Caco-2 (cell line): ENCODE results near the gene ZNF766. TPM values are rescaled to one million over a fixed set of nuclear protein-coding genes. Genes with fewer than 3 reads are reported as not detected.
"Not testable (repeated sequence)": the region's sequence is repeated elsewhere in the genome, so short reads cannot be mapped to it uniquely, and the experiment has no call there.

Experiments used
- BruUV-seq: library from RNA; stranded (reverse); fragments of 400-500 nt; replicated peaks from 2 replicates; lab custom pipeline; 2021; lab: Mats Ljungman, UMichigan
- CTCF ChIA-PET: fragments of 300-600 bp; sonication (Branson Sonifier 250); formaldehyde crosslinking; loops from one replicate; lab custom pipeline; 2022; ENCODE audit warnings: antibody characterized with exemption; lab: Charles Lee
- POLR2A ChIA-PET: fragments of 300-600 bp; sonication (Branson Sonifier 250); formaldehyde crosslinking; loops from one replicate; lab custom pipeline; 2022; ENCODE audit warnings: antibody characterized with exemption; lab: Charles Lee
- DNase-seq, 2 experiments: peaks; one replicate each; pipeline versions ENCODE4 v3.0.0 to v3.0.0-alpha.2; 2020 to 2022
- H3K27me3 ChIP-seq: replicated peaks from 2 replicates; pipeline ENCODE4 v1.6.0; 2011; ENCODE audit warnings: low read length; ENCODE audit not compliant: control insufficient read depth, insufficient read depth
- H3K36me3 ChIP-seq: 2 replicates; pipeline ENCODE4 v1.5.1; 2011; ENCODE audit warnings: low read length; ENCODE audit not compliant: control insufficient read depth, insufficient read depth
- H3K4me1 ChIP-seq: fragments of 250-450 bp; sonication (Bioruptor Pico); 2 replicates; pipeline ENCODE4 v1.5.1; 2020; ENCODE audit warnings: mild to moderate bottlenecking
- H3K4me3 ChIP-seq: 2 replicates; pipeline ENCODE4 v1.5.1; 2011; ENCODE audit warnings: low read depth, mild to moderate bottlenecking, control low read depth, low read length
- H3K9me3 ChIP-seq: fragments of 250-450 bp; sonication (Bioruptor Pico); 2 replicates; pipeline ENCODE4 v1.5.1; 2020; ENCODE audit warnings: mild to moderate bottlenecking, moderate library complexity
- H3K27ac Mint-ChIP-seq: one replicate; pipeline ENCODE4 v1.8.0; 2022; ENCODE audit warnings: mixed read lengths; ENCODE audit not compliant: unreplicated experiment
- H3K27me3 Mint-ChIP-seq: one replicate; pipeline ENCODE4 v1.8.0; 2022; ENCODE audit warnings: mixed read lengths; ENCODE audit not compliant: insufficient read depth, unreplicated experiment
- H3K36me3 Mint-ChIP-seq: one replicate; pipeline ENCODE4 v1.8.0; 2022; ENCODE audit warnings: mild to moderate bottlenecking, mixed read lengths; ENCODE audit not compliant: insufficient read depth, unreplicated experiment
- H3K4me1 Mint-ChIP-seq: one replicate; pipeline ENCODE4 v1.8.0; 2022; ENCODE audit warnings: low read depth, mixed read lengths; ENCODE audit not compliant: unreplicated experiment
- H3K4me3 Mint-ChIP-seq: one replicate; pipeline ENCODE4 v1.8.0; 2022; ENCODE audit warnings: mild to moderate bottlenecking, moderate library complexity, mixed read lengths; ENCODE audit not compliant: unreplicated experiment
- H3K9me3 Mint-ChIP-seq: one replicate; pipeline ENCODE4 v1.8.0; 2022; ENCODE audit warnings: mixed read lengths; ENCODE audit not compliant: unreplicated experiment
- intact Hi-C: fragments of 100-400 bp; cut with micrococcal nuclease; formaldehyde crosslinking; loops from one replicate; pipeline ENCODE4 v1.10.0; 2022; ENCODE audit not compliant: unreplicated experiment
- total RNA-seq: library from RNA; stranded (reverse); gene quantifications from 2 replicates; pipeline ENCODE4 v1.2.3, GENCODE V29; 2022
- TF ChIP-seq, protein P1 (sequence below), 2 experiments: fragments of 200-600 bp in 1 of 2; IDR thresholded peaks; 1 replicate in 1 of 2; 2 replicates in 1 of 2; pipeline versions ENCODE4 v1.5.1 to v1.8.0; 2011 to 2022; ENCODE audit warnings: antibody characterized with exemption in 1 of 2, control low read depth in 1 of 2, inconsistent platforms in 1 of 2, low read depth in 1 of 2, low read length in 1 of 2, mild to moderate bottlenecking in 1 of 2, moderate library complexity in 1 of 2; ENCODE audit not compliant: insufficient read depth in 1 of 2, severe bottlenecking in 1 of 2, unreplicated experiment in 1 of 2

The ZNF766 gene
- total RNA-seq, 1 experiment from 2014 or later: 12.1 TPM

DNA sequence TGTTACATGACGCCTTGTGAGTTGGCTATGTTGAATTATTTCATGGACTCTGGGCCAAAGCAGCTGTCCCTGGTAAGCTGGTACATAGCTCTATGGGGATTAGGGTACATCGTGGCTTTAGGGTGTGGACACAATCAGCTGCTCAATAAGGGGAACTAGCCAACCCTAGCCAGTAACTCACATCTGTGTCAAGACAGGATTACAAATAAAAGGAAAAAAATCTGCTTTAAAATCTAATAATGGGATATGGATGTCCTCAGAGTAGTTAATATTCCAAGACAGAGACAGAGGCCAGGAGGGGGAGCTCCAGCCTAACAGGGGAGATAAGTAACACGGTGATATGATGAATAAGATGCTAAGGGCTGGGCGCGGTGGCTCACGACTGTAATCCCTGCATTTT is 21.1 kb upstream of the ZNF766 start:
- no peaks in the 10 kb centered on the region for H3K27me3 Mint-ChIP-seq
- TF ChIP-seq, protein P1, sequence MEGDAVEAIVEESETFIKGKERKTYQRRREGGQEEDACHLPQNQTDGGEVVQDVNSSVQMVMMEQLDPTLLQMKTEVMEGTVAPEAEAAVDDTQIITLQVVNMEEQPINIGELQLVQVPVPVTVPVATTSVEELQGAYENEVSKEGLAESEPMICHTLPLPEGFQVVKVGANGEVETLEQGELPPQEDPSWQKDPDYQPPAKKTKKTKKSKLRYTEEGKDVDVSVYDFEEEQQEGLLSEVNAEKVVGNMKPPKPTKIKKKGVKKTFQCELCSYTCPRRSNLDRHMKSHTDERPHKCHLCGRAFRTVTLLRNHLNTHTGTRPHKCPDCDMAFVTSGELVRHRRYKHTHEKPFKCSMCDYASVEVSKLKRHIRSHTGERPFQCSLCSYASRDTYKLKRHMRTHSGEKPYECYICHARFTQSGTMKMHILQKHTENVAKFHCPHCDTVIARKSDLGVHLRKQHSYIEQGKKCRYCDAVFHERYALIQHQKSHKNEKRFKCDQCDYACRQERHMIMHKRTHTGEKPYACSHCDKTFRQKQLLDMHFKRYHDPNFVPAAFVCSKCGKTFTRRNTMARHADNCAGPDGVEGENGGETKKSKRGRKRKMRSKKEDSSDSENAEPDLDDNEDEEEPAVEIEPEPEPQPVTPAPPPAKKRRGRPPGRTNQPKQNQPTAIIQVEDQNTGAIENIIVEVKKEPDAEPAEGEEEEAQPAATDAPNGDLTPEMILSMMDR (IDR thresholded peaks at IDR 0.05; ENCODE audit: insufficient read depth in 1 of 2, low read depth in 1 of 2, low read length in 1 of 2, severe bottlenecking in 1 of 2, unreplicated experiment in 1 of 2): peak; percentile 10 to 15
- peak; percentile 32 to 42 for DNase-seq
- Histone ChIP-seq H3K4me1 (no peaks in the 10 kb centered on the region), H3K4me3 (no peak overlapping the region), H3K27me3 (no peaks in the 10 kb centered on the region), H3K9me3 (peaks cover 20% of the 10 kb centered on the region; the same call in 1 of the 2 replicates), H3K36me3 (no peaks in the 10 kb centered on the region)
- intact Hi-C loops: loop anchor here (10.0 kb wide), 1 partner anchor 497 kb away; no protein-coding TSS in a partner anchor
- ChIA-PET POLR2A (no interaction called here), CTCF (interaction anchor here (0.8 kb wide), 1 partner anchor 19 kb away, joined by 3 read pairs; no protein-coding TSS in a partner anchor)
- BruUV-seq: no TSS peak
- no peaks in the 10 kb centered on the region for H3K36me3 Mint-ChIP-seq
- no peaks in the 10 kb centered on the region for H3K4me1 Mint-ChIP-seq
- peaks cover 13% of the 10 kb centered on the region for H3K9me3 Mint-ChIP-seq
- no peak overlapping the region for H3K27ac Mint-ChIP-seq
- H3K4me3 Mint-ChIP-seq: no peak overlapping the region

DNA sequence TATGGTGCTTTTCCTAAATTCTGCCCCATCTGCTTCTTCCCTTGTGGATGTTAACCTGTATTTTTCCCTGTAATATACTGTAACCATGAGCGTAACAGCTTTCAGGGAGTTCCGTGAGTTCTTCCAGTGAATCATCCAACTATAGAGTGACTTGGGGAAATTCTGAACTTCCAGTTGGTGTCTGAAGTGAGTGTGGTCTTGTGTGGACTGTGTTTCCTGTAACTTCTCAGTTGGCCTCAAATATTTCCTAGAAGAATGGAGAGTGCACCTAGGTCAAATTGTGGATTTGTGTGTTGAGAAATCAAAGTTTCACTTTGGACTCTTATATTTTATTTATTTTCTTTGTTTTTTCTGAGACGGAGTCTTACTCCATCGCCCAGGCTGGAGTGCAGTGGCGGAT is 11.0 kb upstream of the ZNF766 start:
- no peaks in the 10 kb centered on the region for H3K36me3 ChIP-seq
- no peak overlapping the region for H3K4me3 ChIP-seq
- ChIA-PET POLR2A (no interaction called here), CTCF (no interaction called here)
- no peak for DNase-seq
- no peaks in the 10 kb centered on the region for H3K27me3 Mint-ChIP-seq
- TF ChIP-seq, protein P1 (IDR thresholded peaks at IDR 0.05; ENCODE audit: insufficient read depth in 1 of 2, low read depth in 1 of 2, low read length in 1 of 2, severe bottlenecking in 1 of 2, unreplicated experiment in 1 of 2): no peak
- H3K4me3 Mint-ChIP-seq: no peak overlapping the region
- peaks cover 11% of the 10 kb centered on the region; the same call in 1 of the 2 replicates for H3K9me3 ChIP-seq
- peaks cover 13% of the 10 kb centered on the region for H3K9me3 Mint-ChIP-seq
- H3K27me3 ChIP-seq: no peaks in the 10 kb centered on the region
- no peaks in the 10 kb centered on the region for H3K36me3 Mint-ChIP-seq
- intact Hi-C loops: no loop called here
- no peak overlapping the region for H3K27ac Mint-ChIP-seq
- H3K4me1 Mint-ChIP-seq: no peaks in the 10 kb centered on the region
- no peaks in the 10 kb centered on the region for H3K4me1 ChIP-seq
- BruUV-seq: no TSS peak

DNA sequence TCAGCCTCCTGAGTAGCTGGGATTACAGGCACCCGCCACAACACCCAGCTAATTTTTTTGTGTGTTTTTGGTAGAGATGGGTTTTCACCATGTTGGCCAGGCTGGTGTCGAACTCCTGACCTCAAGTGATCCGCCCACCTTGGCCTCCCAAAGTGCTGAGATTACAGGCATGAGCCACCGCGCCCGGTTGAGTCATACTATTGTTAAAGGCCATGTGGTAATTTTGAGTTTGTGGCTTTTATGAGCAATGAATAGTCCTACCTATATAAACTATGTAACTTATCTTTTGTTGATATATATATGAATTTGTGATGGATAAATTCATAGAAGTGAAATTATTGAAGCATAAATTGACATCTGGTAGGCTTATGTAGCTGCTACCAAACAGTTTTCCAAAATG is 3.8 kb upstream of the ZNF766 start:
- H3K4me1 ChIP-seq, H3K4me3 Mint-ChIP-seq, intact Hi-C loops, H3K27ac Mint-ChIP-seq, H3K36me3 ChIP-seq, H3K9me3 Mint-ChIP-seq, BruUV-seq, POLR2A ChIA-PET, H3K9me3 ChIP-seq, H3K4me3 ChIP-seq, H3K4me1 Mint-ChIP-seq, DNase-seq, CTCF ChIA-PET, H3K27me3 ChIP-seq, H3K27me3 Mint-ChIP-seq: not testable (repeated sequence)
- peaks cover 14% of the 10 kb centered on the region for H3K36me3 Mint-ChIP-seq
